H1 (cell line): ENCODE data around the gene NFKBIL1. TPM values are rescaled to one million over a fixed set of nuclear protein-coding genes. Genes with fewer than 3 reads are reported as not detected.
A peak's percentile ranks its signal among the peaks of the same experiment; 100 is the strongest.

ENCODE experiments used
- CTCF ChIA-PET: fragments of 300-600 bp; sonication (Branson Sonifier 250); formaldehyde crosslinking; loops from one replicate; lab custom pipeline; 2021; ENCODE audit not compliant: partially characterized antibody; lab: Charles Lee
- POLR2A ChIA-PET: fragments of 300-600 bp; sonication (Branson Sonifier 250); formaldehyde crosslinking; loops from one replicate; lab custom pipeline; 2021; ENCODE audit warnings: inconsistent platforms; ENCODE audit not compliant: partially characterized antibody; lab: Charles Lee
- DNase-seq, 2 experiments: peaks; one replicate each; pipeline versions ENCODE4 v3.0.0 to v3.0.0-alpha.2; 2010 to 2022; ENCODE audit warnings: low spot score in 2 of 2, low read depth in 1 of 2, mixed read lengths in 1 of 2
- FAIRE-seq: peaks from 2 replicates; lab custom pipeline; 2011; peaks lifted over from hg19 to GRCh38; lab: Jason Lieb, UNC
- H2AFZ ChIP-seq: 2 replicates; pipeline ENCODE4 v1.8.1; 2012; ENCODE audit warnings: low read length, inconsistent platforms
- H2AK5ac ChIP-seq: 2 replicates; pipeline ENCODE4 v1.6.1; 2013; ENCODE audit warnings: low read depth, low read length
- H2BK120ac ChIP-seq: replicated peaks from 2 replicates; pipeline ENCODE3; 2013; ENCODE audit warnings: low read depth, low read length, inconsistent platforms
- H2BK12ac ChIP-seq: 2 replicates; pipeline ENCODE4 v1.6.1; 2013; ENCODE audit warnings: low read depth, low read length
- H2BK15ac ChIP-seq: 2 replicates; pipeline ENCODE4 v1.6.1; 2013; ENCODE audit warnings: low read length
- H2BK20ac ChIP-seq: 2 replicates; pipeline ENCODE4 v1.6.1; 2013; ENCODE audit warnings: low read length
- H2BK5ac ChIP-seq: 2 replicates; pipeline ENCODE4 v1.6.1; 2013; ENCODE audit warnings: low read depth, low read length
- H3K14ac ChIP-seq: 2 replicates; pipeline ENCODE4 v1.6.1; 2013; ENCODE audit warnings: inconsistent platforms; ENCODE audit not compliant: insufficient read length
- H3K18ac ChIP-seq: 2 replicates; pipeline ENCODE4 v1.6.1; 2013; ENCODE audit warnings: low read length; ENCODE audit errors: extremely low read depth
- H3K23ac ChIP-seq: 2 replicates; pipeline ENCODE4 v1.6.1; 2013; ENCODE audit warnings: inconsistent platforms; ENCODE audit not compliant: insufficient read length
- H3K23me2 ChIP-seq: 2 replicates; pipeline ENCODE4 v1.6.1; 2013; ENCODE audit warnings: low read depth, low read length
- H3K27ac ChIP-seq: 2 replicates; pipeline ENCODE4 v1.6.1; 2011; ENCODE audit warnings: low read depth, low read length, inconsistent platforms
- H3K27me3 ChIP-seq, 4 experiments: replicated peaks in 1 of 4; 1 replicate in 1 of 4; 2 replicates in 3 of 4; pipeline versions ENCODE4 v1.6.1 to v1.8.1; 2011 to 2013; ENCODE audit warnings: low read length in 3 of 4, mild to moderate bottlenecking in 3 of 4, inconsistent platforms in 2 of 4, mixed read lengths in 2 of 4, moderate library complexity in 1 of 4; ENCODE audit not compliant: control insufficient read depth in 3 of 4, insufficient read depth in 3 of 4; ENCODE audit errors: extremely low read depth in 1 of 4
- H3K36me3 ChIP-seq, 4 experiments: 2 replicates each; pipeline versions ENCODE4 v1.6.1 to v1.8.1; 2011 to 2013; ENCODE audit warnings: mild to moderate bottlenecking in 4 of 4, low read length in 3 of 4, moderate library complexity in 2 of 4, control low read depth in 1 of 4, inconsistent platforms in 1 of 4; ENCODE audit not compliant: insufficient read depth in 4 of 4, control insufficient read depth in 2 of 4
- H3K4ac ChIP-seq: replicated peaks from 2 replicates; pipeline ENCODE3; 2013; ENCODE audit warnings: low read length, low read depth, mixed read lengths, inconsistent platforms; ENCODE audit not compliant: insufficient read length
- H3K4me1 ChIP-seq, 4 experiments: replicated peaks in 1 of 4; 1 replicate in 1 of 4; 2 replicates in 3 of 4; pipeline versions ENCODE4 v1.6.1 to v1.8.1; 2011 to 2013; ENCODE audit warnings: low read length in 3 of 4, inconsistent platforms in 2 of 4, mixed read lengths in 1 of 4; ENCODE audit not compliant: insufficient read depth in 4 of 4, control insufficient read depth in 3 of 4
- H3K4me2 ChIP-seq, 2 experiments: 2 replicates each; pipeline versions ENCODE4 v1.6.1 to v1.8.1; 2011 to 2013; ENCODE audit warnings: low read depth in 2 of 2, low read length in 2 of 2, control low read depth in 1 of 2, inconsistent platforms in 1 of 2, mild to moderate bottlenecking in 1 of 2; ENCODE audit not compliant: insufficient read depth in 1 of 2
- H3K4me3 ChIP-seq, 4 experiments: fragments of 200-600, 300-600 bp in 1 of 4; sonication (generic), shearing (Covaris generic), sonication (Bioruptor Twin) in 1 of 4; 2 replicates each; pipeline versions ENCODE4 v1.5.1 to v1.8.1; 2011 to 2016; ENCODE audit warnings: low read length in 4 of 4, low read depth in 3 of 4, control low read depth in 2 of 4, inconsistent platforms in 2 of 4, mild to moderate bottlenecking in 2 of 4, mixed read lengths in 1 of 4, moderate library complexity in 1 of 4; ENCODE audit not compliant: insufficient read depth in 2 of 4; ENCODE audit errors: extremely low read depth in 1 of 4
- H3K56ac ChIP-seq: replicated peaks from 2 replicates; pipeline ENCODE3; 2013; ENCODE audit warnings: low read depth, mild to moderate bottlenecking, mixed read lengths, low read length, inconsistent platforms; ENCODE audit not compliant: insufficient read length
- H3K79me1 ChIP-seq: 2 replicates; pipeline ENCODE4 v1.6.1; 2013; ENCODE audit warnings: low read depth, low read length, control low read depth
- H3K79me2 ChIP-seq, 2 experiments: 2 replicates each; pipeline versions ENCODE4 v1.6.1 to v1.8.1; 2012 to 2013; ENCODE audit warnings: low read length in 2 of 2, mild to moderate bottlenecking in 2 of 2, inconsistent platforms in 1 of 2; ENCODE audit not compliant: insufficient read depth in 2 of 2, control insufficient read depth in 1 of 2
- H3K9ac ChIP-seq, 4 experiments: replicated peaks in 1 of 4; 1 replicate in 1 of 4; 2 replicates in 3 of 4; pipeline versions ENCODE4 v1.6.1 to v1.8.1; 2011 to 2013; ENCODE audit warnings: low read depth in 3 of 4, low read length in 3 of 4, control low read depth in 2 of 4, mild to moderate bottlenecking in 2 of 4, moderate library complexity in 2 of 4, inconsistent platforms in 1 of 4; ENCODE audit errors: extremely low read depth in 1 of 4
- H3K9me3 ChIP-seq, 2 experiments: 2 replicates each; pipeline versions ENCODE4 v1.6.1 to v1.8.1; 2012 to 2013; ENCODE audit warnings: mild to moderate bottlenecking in 2 of 2, moderate library complexity in 2 of 2, control low read depth in 1 of 2, inconsistent platforms in 1 of 2, low read depth in 1 of 2, low read length in 1 of 2, mixed read lengths in 1 of 2; ENCODE audit not compliant: insufficient read depth in 2 of 2
- H4K20me1 ChIP-seq, 2 experiments: replicated peaks in 1 of 2; 2 replicates each; pipeline versions ENCODE3 to v1.8.1; 2011 to 2013; ENCODE audit warnings: inconsistent platforms in 2 of 2, low read length in 2 of 2, mild to moderate bottlenecking in 1 of 2; ENCODE audit not compliant: insufficient read depth in 2 of 2, control insufficient read depth in 1 of 2
- H4K5ac ChIP-seq: 2 replicates; pipeline ENCODE4 v1.6.1; 2013; ENCODE audit warnings: low read length, low read depth, mixed read lengths, inconsistent platforms; ENCODE audit not compliant: insufficient read length
- H4K8ac ChIP-seq: 2 replicates; pipeline ENCODE4 v1.8.0; 2013; ENCODE audit warnings: mild to moderate bottlenecking, moderate library complexity, low read length, inconsistent platforms; ENCODE audit not compliant: insufficient read depth; ENCODE audit errors: extremely low read depth
- H4K91ac ChIP-seq: replicated peaks from 2 replicates; pipeline ENCODE3; 2013; ENCODE audit warnings: low read length, mixed read lengths, inconsistent platforms; ENCODE audit not compliant: insufficient read length
- SIX5 ChIP-seq: IDR thresholded peaks from 2 replicates; pipeline ENCODE4 v1.6.1; 2011; ENCODE audit warnings: mild to moderate bottlenecking, low read depth, low read length
- WGBS, 2 experiments: shearing (Covaris generic) in 1 of 2; methylation state at CpG; one replicate each; pipeline versions ENCODE4 v1.1.6 to v1.1.7; 2013 to 2015; ENCODE audit warnings: low lambda C conversion rate in 2 of 2, mixed read lengths in 2 of 2, inconsistent platforms in 1 of 2, low coverage in 1 of 2, missing lambda C conversion rate in 1 of 2; ENCODE audit not compliant: insufficient replicate concordance in 2 of 2, insufficient coverage in 1 of 2, insufficient read length in 1 of 2; ENCODE audit errors: extremely low coverage in 1 of 2, missing lambda C conversion rate in 1 of 2; 5-methylcytosine and 5-hydroxymethylcytosine counted together
- polyA plus RNA-seq, 7 experiments: library from polyadenylated mRNA; depleted of rRNA in 3 of 7; stranded (reverse) in 5 of 7; unstranded in 2 of 7; fragments of >200 nt in 5 of 7; fragments of 200-250 nt in 2 of 7; gene quantifications; 1 replicate in 5 of 7; 2 replicates in 1 of 7; 4 replicates in 1 of 7; pipeline versions ENCODE4 v1.2.1 to v1.2.3, GENCODE V29; 2011 to 2013; ENCODE audit warnings: missing spikeins in 2 of 7, mixed read lengths in 2 of 7
- small RNA-seq: library from polyadenylated mRNA; stranded (forward); fragments of <200 nt; extraction: miRNeasy Mini kit (QIAGEN cat#:217004); gene quantifications from one replicate; pipeline ENCODE3, GENCODE V24; 2013; ENCODE audit not compliant: insufficient read depth
- total RNA-seq: library from RNA; stranded (reverse); fragmentation: NEBNext Ultra II Directional; extraction: Animal tissue kit (Norgen Biotek cat#: 25700); gene quantifications from 2 replicates; pipeline ENCODE4 v1.2.1, GENCODE V29; 2021

NFKBIL1 gene
- total and polyA plus RNA-seq, 2 of the 8 experiments (the other 6 are each of a cell fraction or from before 2014, with no cell fraction given) = 7.5 to 11.2 TPM

DNA sequence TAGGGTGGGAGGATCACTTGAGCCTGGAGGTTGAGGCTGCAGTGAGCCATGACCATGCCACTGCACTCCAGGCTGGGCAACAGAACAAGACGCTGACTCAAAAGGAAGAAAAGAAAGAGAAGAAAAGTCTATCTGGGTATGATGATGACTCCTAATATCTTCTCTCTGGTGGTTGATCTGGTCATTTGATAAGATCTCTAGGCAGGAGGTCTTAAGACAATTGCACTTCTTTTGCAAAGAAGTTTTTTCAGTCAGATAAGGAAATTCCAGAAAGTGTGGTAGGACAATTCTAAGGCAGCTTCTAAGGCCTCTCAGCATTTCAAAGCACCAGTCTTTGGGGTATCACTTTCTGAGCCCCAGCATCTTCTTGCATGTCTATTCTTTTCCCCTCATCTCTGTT, 59.9 kb downstream of the NFKBIL1 start:
- no peak overlapping the region for H3K56ac ChIP-seq
- H3K9me3 ChIP-seq = no peaks in the 10 kb centered on the region
- H3K4ac ChIP-seq = no peak overlapping the region
- no peak overlapping the region for H4K5ac ChIP-seq
- no peak overlapping the region for H3K9ac ChIP-seq
- no peak overlapping the region for H2BK20ac ChIP-seq
- H2BK5ac ChIP-seq = no peak overlapping the region
- DNase-seq (no peak), FAIRE-seq (no peak)
- H3K18ac ChIP-seq = no peak overlapping the region
- no peak overlapping the region for H2AFZ ChIP-seq
- no peaks in the 10 kb centered on the region for H4K20me1 ChIP-seq
- no peaks in the 10 kb centered on the region for H3K79me2 ChIP-seq
- H2AK5ac ChIP-seq = no peak overlapping the region
- ChIA-PET CTCF (interaction anchor here (0.6 to 21.1 kb wide), 7 partner anchors 8 to 84 kb away, joined by 3 to 613 read pairs (median 6); partner anchors contain the start of genes AIF1, ATP6V1G2, DDX39B and NFKBIL1), POLR2A (interaction anchor here (1.3 to 1.5 kb wide), 5 partner anchors 11 to 32 kb away, joined by 3 to 5 read pairs (median 3); no protein-coding TSS in a partner anchor)
- no peak overlapping the region for H2BK12ac ChIP-seq
- no peak overlapping the region for H4K8ac ChIP-seq
- WGBS, 2 experiments = 58% methylated on average over 1 of the region's 1 CpG; no CpG with 5 or more reads in 1 of the 2 experiments
- no peak overlapping the region for H2BK120ac ChIP-seq
- H3K4me2 ChIP-seq = no peak overlapping the region
- no peak overlapping the region for H3K23ac ChIP-seq
- H3K14ac ChIP-seq = no peak overlapping the region
- no peaks in the 10 kb centered on the region for H3K79me1 ChIP-seq
- H3K4me1 ChIP-seq = no peaks in the 10 kb centered on the region
- no peak overlapping the region for H3K27ac ChIP-seq
- TF ChIP-seq SIX5 = no peak
- no peak overlapping the region for H2BK15ac ChIP-seq
- H3K36me3 ChIP-seq = no peaks in the 10 kb centered on the region
- no peaks in the 10 kb centered on the region; a peak in 1 of 7 replicates for H3K27me3 ChIP-seq
- H4K91ac ChIP-seq = no peak overlapping the region
- H3K4me3 ChIP-seq = no peak overlapping the region
- H3K23me2 ChIP-seq = no peaks in the 10 kb centered on the region

Small RNA genes lying within 50 kb of the gene (small RNA-seq; reads per million reads assigned to genes)
- gene AL663061.1 (not detected), gene SNORD117 (95.2 reads per million, percentile 97 among the genes with 10 or more reads in this experiment), gene SNORD84 (not detected)

Other genes with a start within 250 kb of the NFKBIL1 start
Only the 30 nearest of the 31 such genes appear.
- 129 and 154 TPM in 2 replicates for gene HLA-B, start 190.4 kb upstream of the NFKBIL1 start, total RNA-seq
- gene HLA-B, start 190.4 kb upstream of the NFKBIL1 start, polyA plus RNA-seq (2011; rRNA removed) = 231 and 233 TPM in 2 replicates
- 11.3 and 12.5 TPM in 2 replicates for gene MICA, start 144.0 kb upstream of the NFKBIL1 start, total RNA-seq
- 16.3 and 17.0 TPM in 2 replicates for gene MICA, start 144.0 kb upstream of the NFKBIL1 start, polyA plus RNA-seq (2011; rRNA removed)
- gene MICB, start 49.5 kb upstream of the NFKBIL1 start, total RNA-seq = 15.4 and 16.2 TPM in 2 replicates
- 19.7 and 25.3 TPM in 2 replicates for gene MICB, start 49.5 kb upstream of the NFKBIL1 start, polyA plus RNA-seq (2011; rRNA removed)
- gene MCCD1, start 18.6 kb upstream of the NFKBIL1 start, total RNA-seq = not detected in 2 replicates
- gene MCCD1, start 18.6 kb upstream of the NFKBIL1 start, polyA plus RNA-seq (2011; rRNA removed) = not detected in 2 replicates
- gene DDX39B, start 5.6 kb upstream of the NFKBIL1 start, total RNA-seq = 780 and 794 TPM in 2 replicates
- 896 and 1,164 TPM in 2 replicates for gene DDX39B, start 5.6 kb upstream of the NFKBIL1 start, polyA plus RNA-seq (2011; rRNA removed)
- 2.9 and 3.0 TPM in 2 replicates for gene ATP6V1G2, start 1.0 kb upstream of the NFKBIL1 start, total RNA-seq
- 5.1 and 5.7 TPM in 2 replicates for gene ATP6V1G2, start 1.0 kb upstream of the NFKBIL1 start, polyA plus RNA-seq (2011; rRNA removed)
- gene LTA, start 24.7 kb downstream of the NFKBIL1 start, total RNA-seq = not detected in 2 replicates
- not detected in 2 replicates for gene LTA, start 24.7 kb downstream of the NFKBIL1 start, polyA plus RNA-seq (2011; rRNA removed)
- gene TNF, start 28.0 kb downstream of the NFKBIL1 start, total RNA-seq = not detected in 2 replicates
- not detected in 2 replicates for gene TNF, start 28.0 kb downstream of the NFKBIL1 start, polyA plus RNA-seq (2011; rRNA removed)
- 0.43 TPM in 1 of 2 replicates, not detected in the other for gene LTB, start 34.8 kb downstream of the NFKBIL1 start, total RNA-seq
- gene LTB, start 34.8 kb downstream of the NFKBIL1 start, polyA plus RNA-seq (2011; rRNA removed) = 0.47 and 0.77 TPM in 2 replicates
- not detected in 2 replicates for gene LST1, start 38.7 kb downstream of the NFKBIL1 start, total RNA-seq
- gene LST1, start 38.7 kb downstream of the NFKBIL1 start, polyA plus RNA-seq (2011; rRNA removed) = 0.25 TPM in 1 of 2 replicates, not detected in the other
- gene NCR3, start 45.4 kb downstream of the NFKBIL1 start, total RNA-seq = not detected in 2 replicates
- gene NCR3, start 45.4 kb downstream of the NFKBIL1 start, polyA plus RNA-seq (2011; rRNA removed) = 0.67 and 0.72 TPM in 2 replicates
- 7.5 and 9.8 TPM in 2 replicates for gene AIF1, start 67.6 kb downstream of the NFKBIL1 start, total RNA-seq
- gene AIF1, start 67.6 kb downstream of the NFKBIL1 start, polyA plus RNA-seq (2011; rRNA removed) = 3.7 and 6.3 TPM in 2 replicates
- gene PRRC2A, start 73.1 kb downstream of the NFKBIL1 start, total RNA-seq = 300 and 303 TPM in 2 replicates
- 118 and 203 TPM in 2 replicates for gene PRRC2A, start 73.1 kb downstream of the NFKBIL1 start, polyA plus RNA-seq (2011; rRNA removed)
- gene BAG6, start 105.1 kb downstream of the NFKBIL1 start, total RNA-seq = 325 and 354 TPM in 2 replicates
- 199 and 291 TPM in 2 replicates for gene BAG6, start 105.1 kb downstream of the NFKBIL1 start, polyA plus RNA-seq (2011; rRNA removed)
- gene APOM, start 108.3 kb downstream of the NFKBIL1 start, total RNA-seq = 3.4 and 3.8 TPM in 2 replicates
- 9.2 and 12.0 TPM in 2 replicates for gene APOM, start 108.3 kb downstream of the NFKBIL1 start, polyA plus RNA-seq (2011; rRNA removed)
- gene C6orf47, start 113.2 kb downstream of the NFKBIL1 start, total RNA-seq = 14.6 and 15.6 TPM in 2 replicates
- gene C6orf47, start 113.2 kb downstream of the NFKBIL1 start, polyA plus RNA-seq (2011; rRNA removed) = 4.7 and 7.2 TPM in 2 replicates
- gene GPANK1, start 117.4 kb downstream of the NFKBIL1 start, total RNA-seq = 24.5 and 26.9 TPM in 2 replicates
- gene GPANK1, start 117.4 kb downstream of the NFKBIL1 start, polyA plus RNA-seq (2011; rRNA removed) = 30.2 and 33.2 TPM in 2 replicates
- 192 and 208 TPM in 2 replicates for gene CSNK2B, start 118.5 kb downstream of the NFKBIL1 start, total RNA-seq
- gene CSNK2B, start 118.5 kb downstream of the NFKBIL1 start, polyA plus RNA-seq (2011; rRNA removed) = 147 and 169 TPM in 2 replicates
- 12.1 and 12.6 TPM in 2 replicates for gene LY6G5B, start 122.4 kb downstream of the NFKBIL1 start, total RNA-seq
- 9.5 and 10.6 TPM in 2 replicates for gene LY6G5B, start 122.4 kb downstream of the NFKBIL1 start, polyA plus RNA-seq (2011; rRNA removed)
- 1.1 and 1.2 TPM in 2 replicates for gene LY6G5C, start 133.5 kb downstream of the NFKBIL1 start, total RNA-seq
- gene LY6G5C, start 133.5 kb downstream of the NFKBIL1 start, polyA plus RNA-seq (2011; rRNA removed) = 1.8 and 2.1 TPM in 2 replicates
- gene ABHD16A, start 155.7 kb downstream of the NFKBIL1 start, total RNA-seq = 29.3 and 32.9 TPM in 2 replicates
- 40.2 and 49.6 TPM in 2 replicates for gene ABHD16A, start 155.7 kb downstream of the NFKBIL1 start, polyA plus RNA-seq (2011; rRNA removed)
- gene LY6G6F, start 159.3 kb downstream of the NFKBIL1 start, total RNA-seq = not detected in 2 replicates
- not detected in 2 replicates for gene LY6G6F, start 159.3 kb downstream of the NFKBIL1 start, polyA plus RNA-seq (2011; rRNA removed)
- not detected in 2 replicates for gene LY6G6D, start 167.7 kb downstream of the NFKBIL1 start, total RNA-seq
- 0.74 and 1.8 TPM in 2 replicates for gene LY6G6D, start 167.7 kb downstream of the NFKBIL1 start, polyA plus RNA-seq (2011; rRNA removed)
- gene LY6G6C, start 174.1 kb downstream of the NFKBIL1 start, total RNA-seq = 0.33 TPM in 1 of 2 replicates, not detected in the other
- 0.23 and 0.49 TPM in 2 replicates for gene LY6G6C, start 174.1 kb downstream of the NFKBIL1 start, polyA plus RNA-seq (2011; rRNA removed)
- not detected in 2 replicates for gene MPIG6B, start 175.8 kb downstream of the NFKBIL1 start, total RNA-seq
- gene MPIG6B, start 175.8 kb downstream of the NFKBIL1 start, polyA plus RNA-seq (2011; rRNA removed) = 0.18 and 0.33 TPM in 2 replicates
- gene DDAH2, start 181.7 kb downstream of the NFKBIL1 start, total RNA-seq = 53.3 and 55.5 TPM in 2 replicates
- 73.5 and 104 TPM in 2 replicates for gene DDAH2, start 181.7 kb downstream of the NFKBIL1 start, polyA plus RNA-seq (2011; rRNA removed)
- gene CLIC1, start 188.9 kb downstream of the NFKBIL1 start, total RNA-seq = 250 and 259 TPM in 2 replicates
- gene CLIC1, start 188.9 kb downstream of the NFKBIL1 start, polyA plus RNA-seq (2011; rRNA removed) = 236 and 277 TPM in 2 replicates
- 21.3 and 25.3 TPM in 2 replicates for gene MSH5, start 192.4 kb downstream of the NFKBIL1 start, total RNA-seq
- gene MSH5, start 192.4 kb downstream of the NFKBIL1 start, polyA plus RNA-seq (2011; rRNA removed) = 26.5 and 34.5 TPM in 2 replicates
- gene SAPCD1, start 215.0 kb downstream of the NFKBIL1 start, total RNA-seq = 3.4 and 5.9 TPM in 2 replicates
- 3.1 and 4.4 TPM in 2 replicates for gene SAPCD1, start 215.0 kb downstream of the NFKBIL1 start, polyA plus RNA-seq (2011; rRNA removed)
- gene VWA7, start 229.7 kb downstream of the NFKBIL1 start, total RNA-seq = 1.5 and 2.1 TPM in 2 replicates
- 0.82 and 1.1 TPM in 2 replicates for gene VWA7, start 229.7 kb downstream of the NFKBIL1 start, polyA plus RNA-seq (2011; rRNA removed)